Stimulated activated CD8-positive, alpha-beta memory T cell treated with anti-CD3 and anti-CD28 coated beads, Interleukin-7, amount 100 ng/mL, for 48 hours (primary cell): ENCODE data around the gene LIPE.

Source experiments
- DNase-seq, 2 donors: peaks; one replicate each; pipeline ENCODE4 v3.0.0-alpha.2; 2020; ENCODE audit warnings: low read depth in 1 of 2; ENCODE audit errors: extremely low read depth in 1 of 2

LIPE gene

GRCh38 chr19:42386974-42387707, 40.0 kb downstream of the LIPE start:
- DNase-seq = peak; percentile 37 to 38

GRCh38 chr19:42380155-42380554, 47.0 kb downstream of the LIPE start:
- DNase-seq = no peak

- no peak for DNase-seq
Measured at GRCh38 chr19:42378225-42379215, 48.7 kb downstream of the LIPE start.

GRCh38 chr19:42376177-42376555, 51.0 kb downstream of the LIPE start:
- DNase-seq = no peak

- no peak for DNase-seq
Measured at GRCh38 chr19:42375415-42376176, 51.6 kb downstream of the LIPE start.

- DNase-seq = no peak
Measured at GRCh38 chr19:42374826-42375376, 52.3 kb downstream of the LIPE start.

- DNase-seq = no peak
Measured at GRCh38 chr19:42370626-42371175, 56.5 kb downstream of the LIPE start.

GRCh38 chr19:42370068-42370520, 57.1 kb downstream of the LIPE start:
- no peak for DNase-seq

- no peak for DNase-seq
Measured at GRCh38 chr19:42369433-42370067, 57.6 kb downstream of the LIPE start.

GRCh38 chr19:42368765-42369164, 58.4 kb downstream of the LIPE start:
- no peak for DNase-seq

- no peak for DNase-seq
Measured at GRCh38 chr19:42368360-42368759, 58.8 kb downstream of the LIPE start.

- no peak for DNase-seq
Measured at GRCh38 chr19:42367929-42368328, 59.3 kb downstream of the LIPE start.

GRCh38 chr19:42366673-42367072, 60.5 kb downstream of the LIPE start:
- no peak for DNase-seq

GRCh38 chr19:42363614-42364346, 63.4 kb downstream of the LIPE start:
- no peak for DNase-seq

GRCh38 chr19:42362891-42363440, 64.2 kb downstream of the LIPE start:
- no peak for DNase-seq

GRCh38 chr19:42362342-42362741, 64.8 kb downstream of the LIPE start:
- DNase-seq = no peak

- no peak for DNase-seq
Measured at GRCh38 chr19:42361545-42361910, 65.7 kb downstream of the LIPE start.

GRCh38 chr19:42360787-42361544, 66.2 kb downstream of the LIPE start:
- no peak for DNase-seq
